Hair follicular keratinocyte (primary cell): ENCODE data around the gene RDM1. TPM values are rescaled to one million over a fixed set of nuclear protein-coding genes. Genes with fewer than 3 reads are reported as not detected.

ENCODE experiments used
- total RNA-seq: library from RNA; depleted of rRNA; stranded (reverse); fragments of >200 nt; gene quantifications from 2 replicates; pipeline ENCODE4 v1.2.3, GENCODE V29; 2015

Gene RDM1, protein sequence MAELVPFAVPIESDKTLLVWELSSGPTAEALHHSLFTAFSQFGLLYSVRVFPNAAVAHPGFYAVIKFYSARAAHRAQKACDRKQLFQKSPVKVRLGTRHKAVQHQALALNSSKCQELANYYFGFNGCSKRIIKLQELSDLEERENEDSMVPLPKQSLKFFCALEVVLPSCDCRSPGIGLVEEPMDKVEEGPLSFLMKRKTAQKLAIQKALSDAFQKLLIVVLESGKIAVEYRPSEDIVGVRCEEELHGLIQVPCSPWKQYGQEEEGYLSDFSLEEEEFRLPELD
- total RNA-seq, result 0.23 and 1.0 TPM in 2 replicates

DNA sequence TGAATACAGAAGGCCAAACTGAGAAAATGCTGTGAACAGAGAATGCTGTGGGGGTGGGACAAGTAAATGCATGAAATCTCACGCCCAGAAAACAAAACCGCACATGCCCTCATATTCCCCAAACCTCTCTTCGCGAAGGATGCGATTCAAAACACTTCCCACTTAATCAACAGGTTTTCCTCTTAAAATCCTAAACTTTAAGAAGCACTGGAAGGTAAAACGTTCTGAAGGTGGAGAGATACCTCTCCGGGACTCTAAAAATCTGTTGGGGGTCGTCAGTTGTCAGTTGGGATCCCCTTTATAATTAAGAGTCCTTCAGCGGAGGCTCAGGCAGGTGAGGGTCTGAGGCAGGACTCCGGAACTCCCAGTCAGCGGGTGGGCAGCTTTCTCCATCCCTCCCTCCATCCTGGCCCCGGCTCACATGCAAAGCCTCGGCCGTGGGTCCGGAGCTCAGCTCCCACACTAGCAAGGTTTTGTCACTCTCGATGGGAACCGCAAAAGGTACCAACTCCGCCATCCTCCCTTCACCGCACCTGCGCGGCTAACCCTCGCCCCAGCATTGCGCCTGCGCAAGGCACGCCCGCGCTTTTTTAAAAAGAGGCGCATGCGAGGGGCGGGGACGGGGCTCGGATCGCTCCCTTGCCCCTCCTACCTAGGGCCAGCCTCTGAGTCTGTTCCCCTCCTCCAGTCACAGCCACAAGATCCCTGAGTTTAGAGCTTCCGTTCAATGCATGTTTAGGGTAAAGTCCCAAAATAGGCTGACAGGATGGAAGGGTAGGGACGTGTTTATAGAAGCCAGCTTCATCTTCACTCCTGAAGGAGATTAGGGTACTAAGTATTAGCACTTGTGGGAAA, at the start of gene RDM1:
Gene RDM1 (minus strand): TSS at position 563 of the 855 bp plus-strand sequence. CDS start 46 bp downstream, at position 517.

DNA sequence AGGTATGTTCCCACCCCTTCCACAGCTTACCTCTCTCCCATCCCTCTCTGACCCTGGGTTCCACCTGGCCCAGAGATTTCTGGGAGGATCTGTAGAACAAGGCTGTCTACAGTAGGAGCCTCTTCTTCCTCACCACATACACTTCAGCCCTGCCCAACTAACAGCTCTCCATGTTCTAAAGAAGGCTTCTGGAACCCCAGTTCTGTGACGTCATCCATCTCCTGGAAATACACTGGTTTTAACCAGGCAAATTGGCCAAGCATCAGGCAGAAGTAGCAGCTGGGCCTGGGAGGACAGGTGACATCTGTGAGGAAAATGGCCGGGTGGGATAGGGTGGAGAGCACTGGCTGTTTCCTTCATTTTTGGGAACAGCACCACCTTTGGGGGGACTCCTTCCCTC, 13.0 kb upstream of the RDM1 start, which contains the start of gene LYZL6:
Gene LYZL6 (minus strand): TSS at position 177 of the 400 bp plus-strand sequence. CDS start 4,357 bp downstream, outside the sequence.

GRCh38 chr17:35879773-35880654, 50.6 kb downstream of the RDM1 start, which contains the start of gene CCL5:
Gene CCL5, minus strand, starts transcription at chr17:35880360.

GRCh38 chr17:35868737-35869136, 61.8 kb downstream of the RDM1 start, which contains the start of gene HEATR9:
Gene HEATR9, minus strand, starts transcription at chr17:35868891. Its CDS starts 149 bp downstream, at chr17:35868742.

Other genes with a start within 250 kb of the RDM1 start
- 0.11 TPM in 1 of 2 replicates, not detected in the other for gene RASL10B, start 199.1 kb downstream of the RDM1 start, total RNA-seq
- not detected in 2 replicates for gene GAS2L2, start 177.5 kb downstream of the RDM1 start, total RNA-seq
- gene C17orf50, start 169.9 kb downstream of the RDM1 start, total RNA-seq, result not detected in 2 replicates
- gene MMP28, start 135.1 kb downstream of the RDM1 start, total RNA-seq, result 42.0 and 61.6 TPM in 2 replicates
- 15.1 and 23.7 TPM in 2 replicates for gene TAF15, start 121.3 kb downstream of the RDM1 start, total RNA-seq
- not detected in 2 replicates for gene HEATR9, start 61.9 kb downstream of the RDM1 start, total RNA-seq
- 0.16 TPM in 1 of 2 replicates, not detected in the other for gene CCL5, start 50.4 kb downstream of the RDM1 start, total RNA-seq
- gene LYZL6, start 12.9 kb upstream of the RDM1 start, total RNA-seq, result not detected in 2 replicates
- not detected in 2 replicates for gene CCL16, start 50.7 kb upstream of the RDM1 start, total RNA-seq
- gene CCL14, start 56.0 kb upstream of the RDM1 start, total RNA-seq, result not detected in 2 replicates
- not detected in 2 replicates for gene CCL15, start 70.8 kb upstream of the RDM1 start, total RNA-seq
- not detected in 2 replicates for gene CCL23, start 87.2 kb upstream of the RDM1 start, total RNA-seq
- not detected in 2 replicates for gene CCL18, start 133.5 kb upstream of the RDM1 start, total RNA-seq
- gene CCL3, start 159.4 kb upstream of the RDM1 start, total RNA-seq, result not detected in 2 replicates
- gene CCL4, start 173.1 kb upstream of the RDM1 start, total RNA-seq, result not detected in 2 replicates
- 0.31 TPM in 1 of 2 replicates, not detected in the other for gene TBC1D3B, start 245.9 kb upstream of the RDM1 start, total RNA-seq